ENCODE data around the gene HOXB7. TPM values are rescaled to one million over a fixed set of nuclear protein-coding genes. Genes with fewer than 3 reads are reported as not detected.

Gene HOXB7
- total and polyA plus RNA-seq, 12 donors: 0.13 to 0.62 (median 0.29) TPM; not detected in 6

DNA sequence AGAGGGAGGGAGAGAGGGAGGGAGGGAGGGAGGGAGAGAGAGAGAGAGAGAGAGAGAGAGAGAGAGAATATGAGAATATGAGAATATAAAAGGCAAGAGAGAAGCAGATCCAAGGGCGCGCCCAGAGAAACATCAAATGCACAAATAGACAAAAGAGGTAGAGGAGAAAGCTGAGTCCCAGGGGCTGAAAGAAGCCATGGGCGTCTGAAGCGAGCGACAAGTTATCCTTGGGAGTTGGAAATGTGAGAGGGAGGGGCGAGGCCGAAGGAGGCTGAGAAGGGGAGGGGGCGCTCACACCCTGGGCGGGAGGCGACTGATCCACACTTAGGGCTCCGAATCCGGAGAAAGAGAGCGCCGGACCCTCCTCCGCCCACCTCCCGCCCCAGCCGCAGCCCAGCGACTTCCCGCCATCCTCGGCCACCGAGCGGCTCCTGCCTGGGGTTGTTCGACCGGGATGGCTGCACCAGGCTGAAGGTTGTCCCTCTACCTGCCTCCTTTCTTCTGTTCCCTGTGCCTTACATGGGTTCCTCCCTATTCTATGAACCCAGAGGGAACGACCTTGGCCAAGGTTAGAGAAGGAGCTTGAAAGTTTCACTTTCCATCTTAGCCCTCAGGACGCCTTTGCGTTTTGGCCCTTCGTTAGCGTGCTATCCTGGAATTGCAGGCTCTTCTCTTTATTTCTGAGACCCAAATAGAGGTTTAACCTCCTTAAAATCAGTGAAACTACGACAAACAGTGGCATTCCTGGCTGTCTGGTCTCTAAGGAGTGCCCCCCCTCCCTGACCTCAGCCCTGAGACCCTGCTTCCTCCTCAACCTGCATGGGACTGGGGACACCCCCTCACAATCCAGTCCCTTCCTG, 36.5 kb upstream of the HOXB7 start:
- H3K4me1 ChIP-seq: peaks cover 0 to 18% (median 4%) of the 10 kb centered on the region in 9 donors
- no peak for DNase-seq
- TF ChIP-seq, protein P1, sequence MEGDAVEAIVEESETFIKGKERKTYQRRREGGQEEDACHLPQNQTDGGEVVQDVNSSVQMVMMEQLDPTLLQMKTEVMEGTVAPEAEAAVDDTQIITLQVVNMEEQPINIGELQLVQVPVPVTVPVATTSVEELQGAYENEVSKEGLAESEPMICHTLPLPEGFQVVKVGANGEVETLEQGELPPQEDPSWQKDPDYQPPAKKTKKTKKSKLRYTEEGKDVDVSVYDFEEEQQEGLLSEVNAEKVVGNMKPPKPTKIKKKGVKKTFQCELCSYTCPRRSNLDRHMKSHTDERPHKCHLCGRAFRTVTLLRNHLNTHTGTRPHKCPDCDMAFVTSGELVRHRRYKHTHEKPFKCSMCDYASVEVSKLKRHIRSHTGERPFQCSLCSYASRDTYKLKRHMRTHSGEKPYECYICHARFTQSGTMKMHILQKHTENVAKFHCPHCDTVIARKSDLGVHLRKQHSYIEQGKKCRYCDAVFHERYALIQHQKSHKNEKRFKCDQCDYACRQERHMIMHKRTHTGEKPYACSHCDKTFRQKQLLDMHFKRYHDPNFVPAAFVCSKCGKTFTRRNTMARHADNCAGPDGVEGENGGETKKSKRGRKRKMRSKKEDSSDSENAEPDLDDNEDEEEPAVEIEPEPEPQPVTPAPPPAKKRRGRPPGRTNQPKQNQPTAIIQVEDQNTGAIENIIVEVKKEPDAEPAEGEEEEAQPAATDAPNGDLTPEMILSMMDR (IDR thresholded peaks at IDR 0.05): no peak
- 1% methylated on average over 30 of the region's 30 CpGs for WGBS, 2 donors
- H3K36me3 ChIP-seq: no peaks in the 10 kb centered on the region
- peak overlapping the region in 9 of 10 donors; percentile 19 to 48 (median 36) for H3K4me3 ChIP-seq
- H3K27ac ChIP-seq: no peak overlapping the region
- H3K27me3 ChIP-seq: peaks cover 24 to 99% (median 92%) of the 10 kb centered on the region in 7 donors
- ATAC-seq: no peak
- intact Hi-C loops (cut with DNase I): no loop called here
- H3K9me3 ChIP-seq: peaks cover 0 to 5% (median 0%) of the 10 kb centered on the region in 11 donors

DNA sequence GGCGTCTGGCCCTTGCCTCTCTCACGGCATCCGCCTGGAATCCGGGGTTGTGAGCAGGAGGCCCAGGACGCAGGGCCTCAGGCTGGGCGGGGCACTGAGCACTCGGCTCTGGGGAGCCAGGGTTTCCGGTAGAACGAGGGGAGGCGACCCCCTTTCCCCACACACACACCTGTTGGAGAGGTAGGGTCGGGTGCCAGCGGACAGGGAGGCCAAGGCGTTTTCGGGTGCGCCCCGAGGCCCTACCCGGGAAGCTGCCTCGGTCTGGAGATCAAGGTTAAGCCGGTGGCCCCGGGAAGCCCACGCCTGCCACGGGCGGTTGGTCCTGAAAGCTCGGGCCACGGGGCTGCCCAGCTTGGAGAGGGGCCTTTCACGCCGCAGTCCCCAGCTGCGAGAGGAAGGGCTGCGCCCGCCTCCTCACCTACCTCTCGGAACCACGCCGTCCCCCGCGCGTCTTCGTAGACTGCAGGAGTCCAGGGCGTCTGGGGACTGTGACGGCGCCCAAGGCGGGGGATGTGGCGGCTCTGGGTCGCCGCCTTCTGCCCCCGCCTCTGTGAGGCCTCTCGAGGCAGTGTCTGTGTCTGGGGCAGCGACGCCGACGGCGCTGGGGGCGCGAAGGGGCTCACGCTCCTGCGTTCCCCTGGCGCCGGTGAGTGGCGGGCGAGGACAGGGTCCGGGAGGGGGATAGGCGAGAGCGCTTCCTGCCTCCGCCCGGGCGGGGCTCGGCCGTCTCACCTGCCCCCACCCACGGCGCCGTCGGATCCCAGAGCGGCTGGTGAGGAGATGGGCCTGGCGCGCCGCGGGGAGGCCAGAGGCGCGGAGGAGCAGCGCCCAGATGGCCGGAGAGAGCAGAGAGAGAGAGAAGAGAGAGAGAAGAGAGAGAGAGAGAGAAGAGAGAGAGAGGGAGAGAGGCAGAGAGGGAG, 35.6 kb upstream of the HOXB7 start:
- peaks cover 0 to 20% (median 4%) of the 10 kb centered on the region in 9 donors for H3K4me1 ChIP-seq
- no peaks in the 10 kb centered on the region for H3K36me3 ChIP-seq
- no peaks in the 10 kb centered on the region for H3K9me3 ChIP-seq
- TF ChIP-seq, protein P1 (IDR thresholded peaks at IDR 0.05): no peak
- WGBS, 2 donors: 1 to 2% methylated on average over 80 of the region's 80 CpGs
- intact Hi-C loops (cut with DNase I): no loop called here
- H3K27me3 ChIP-seq: peaks cover 33 to 99% (median 98%) of the 10 kb centered on the region in 7 donors
- no peak for ATAC-seq
- no peak overlapping the region for H3K27ac ChIP-seq
- no peak for DNase-seq
- peak overlapping the region in 2 of 10 donors; percentile 6 to 48 for H3K4me3 ChIP-seq

DNA sequence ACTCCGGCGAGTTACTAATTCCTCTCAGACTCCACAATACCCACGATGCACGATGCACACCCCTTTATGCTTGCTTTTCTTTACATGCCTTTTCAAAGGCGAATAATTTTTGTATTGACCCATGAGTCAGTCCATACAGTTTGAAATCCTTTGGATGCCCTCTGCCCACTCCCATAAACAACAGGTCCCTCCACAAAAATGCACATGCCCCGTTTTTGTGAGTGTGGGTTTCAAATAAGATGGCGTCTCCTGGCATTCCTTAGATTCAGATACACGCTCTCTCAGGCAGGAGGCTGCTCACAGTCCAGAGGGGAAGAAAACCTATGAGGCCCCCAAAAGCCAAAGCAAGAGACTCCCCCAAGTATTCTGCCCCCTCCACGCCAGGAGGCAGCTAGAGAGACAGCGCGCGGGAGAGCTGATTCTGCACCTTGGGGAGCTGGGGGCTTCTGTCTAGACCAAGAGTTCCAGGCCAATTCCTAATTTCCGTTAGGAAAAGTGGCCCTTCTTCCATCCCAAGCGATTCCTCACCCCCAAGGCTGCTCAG, 34.9 kb upstream of the HOXB7 start:
- TF ChIP-seq, protein P1 (IDR thresholded peaks at IDR 0.05): no peak
- no peak overlapping the region for H3K27ac ChIP-seq
- DNase-seq: no peak
- H3K27me3 ChIP-seq: peaks cover 39 to 100% (median 99%) of the 10 kb centered on the region in 7 donors
- no peaks in the 10 kb centered on the region for H3K36me3 ChIP-seq
- ATAC-seq: no peak
- WGBS, 2 donors: 12 to 19% methylated on average over 14 of the region's 14 CpGs
- H3K4me3 ChIP-seq: no peak overlapping the region
- H3K9me3 ChIP-seq: no peaks in the 10 kb centered on the region
- H3K4me1 ChIP-seq: peaks cover 0 to 20% (median 4%) of the 10 kb centered on the region in 9 donors
- intact Hi-C loops (cut with DNase I): no loop called here

Measured in heart right ventricle (tissue), 16 donors.